HG03139 (cell line): ENCODE data around the gene DSCAM.
"Not testable (repeated sequence)": the region's sequence is repeated elsewhere in the genome, so short reads cannot be mapped to it uniquely, and the experiment has no call there.

Experiments used
- ATAC-seq: cut with Tn5 transposase; IDR thresholded peaks from one replicate; pipeline ENCODE4 v1.9.1; 2021; ENCODE audit not compliant: unreplicated experiment

DSCAM gene

GRCh38 chr21:40269239-40269638, 577.7 kb downstream of the DSCAM start:
- no peak for ATAC-seq

GRCh38 chr21:40258456-40258855, 588.5 kb downstream of the DSCAM start:
- not testable (repeated sequence) for ATAC-seq

- no peak for ATAC-seq
Observed at GRCh38 chr21:40257342-40257741, 589.6 kb downstream of the DSCAM start.

- no peak for ATAC-seq
Observed at GRCh38 chr21:40255518-40256444, 591.2 kb downstream of the DSCAM start.

- no peak for ATAC-seq
Observed at GRCh38 chr21:40254540-40255465, 592.2 kb downstream of the DSCAM start.

GRCh38 chr21:40253112-40253511, 593.8 kb downstream of the DSCAM start:
- ATAC-seq = no peak

GRCh38 chr21:40250514-40251294, 596.3 kb downstream of the DSCAM start:
- ATAC-seq = no peak

GRCh38 chr21:40244981-40245380, 602.0 kb downstream of the DSCAM start:
- ATAC-seq = no peak

GRCh38 chr21:40243685-40244084, 603.3 kb downstream of the DSCAM start:
- ATAC-seq = no peak

GRCh38 chr21:40242586-40243265, 604.2 kb downstream of the DSCAM start:
- ATAC-seq = no peak

GRCh38 chr21:40235528-40235927, 611.4 kb downstream of the DSCAM start:
- no peak for ATAC-seq

GRCh38 chr21:40231979-40232378, 615.0 kb downstream of the DSCAM start:
- ATAC-seq = no peak

GRCh38 chr21:40227096-40227495, 619.9 kb downstream of the DSCAM start:
- ATAC-seq = no peak

GRCh38 chr21:40215941-40216340, 631.0 kb downstream of the DSCAM start:
- no peak for ATAC-seq

GRCh38 chr21:40210251-40210650, 636.7 kb downstream of the DSCAM start:
- ATAC-seq = no peak

GRCh38 chr21:40208948-40209345, 638.0 kb downstream of the DSCAM start:
- ATAC-seq = no peak

- ATAC-seq = no peak
Observed at GRCh38 chr21:40208206-40208947, 638.6 kb downstream of the DSCAM start.

GRCh38 chr21:40200946-40201345, 646.0 kb downstream of the DSCAM start:
- ATAC-seq = no peak

GRCh38 chr21:40200126-40200525, 646.8 kb downstream of the DSCAM start:
- ATAC-seq = no peak
